Tracheal epithelial cell (primary cell): ENCODE results near the gene CUX1. TPM values are rescaled to one million over a fixed set of nuclear protein-coding genes. Genes with fewer than 3 reads are reported as not detected.

Source experiments
- total RNA-seq: library from RNA; depleted of rRNA; stranded (reverse); fragments of >200 nt; gene quantifications from 2 replicates; pipeline ENCODE4 v1.2.1, GENCODE V29; 2014

Gene CUX1, protein sequence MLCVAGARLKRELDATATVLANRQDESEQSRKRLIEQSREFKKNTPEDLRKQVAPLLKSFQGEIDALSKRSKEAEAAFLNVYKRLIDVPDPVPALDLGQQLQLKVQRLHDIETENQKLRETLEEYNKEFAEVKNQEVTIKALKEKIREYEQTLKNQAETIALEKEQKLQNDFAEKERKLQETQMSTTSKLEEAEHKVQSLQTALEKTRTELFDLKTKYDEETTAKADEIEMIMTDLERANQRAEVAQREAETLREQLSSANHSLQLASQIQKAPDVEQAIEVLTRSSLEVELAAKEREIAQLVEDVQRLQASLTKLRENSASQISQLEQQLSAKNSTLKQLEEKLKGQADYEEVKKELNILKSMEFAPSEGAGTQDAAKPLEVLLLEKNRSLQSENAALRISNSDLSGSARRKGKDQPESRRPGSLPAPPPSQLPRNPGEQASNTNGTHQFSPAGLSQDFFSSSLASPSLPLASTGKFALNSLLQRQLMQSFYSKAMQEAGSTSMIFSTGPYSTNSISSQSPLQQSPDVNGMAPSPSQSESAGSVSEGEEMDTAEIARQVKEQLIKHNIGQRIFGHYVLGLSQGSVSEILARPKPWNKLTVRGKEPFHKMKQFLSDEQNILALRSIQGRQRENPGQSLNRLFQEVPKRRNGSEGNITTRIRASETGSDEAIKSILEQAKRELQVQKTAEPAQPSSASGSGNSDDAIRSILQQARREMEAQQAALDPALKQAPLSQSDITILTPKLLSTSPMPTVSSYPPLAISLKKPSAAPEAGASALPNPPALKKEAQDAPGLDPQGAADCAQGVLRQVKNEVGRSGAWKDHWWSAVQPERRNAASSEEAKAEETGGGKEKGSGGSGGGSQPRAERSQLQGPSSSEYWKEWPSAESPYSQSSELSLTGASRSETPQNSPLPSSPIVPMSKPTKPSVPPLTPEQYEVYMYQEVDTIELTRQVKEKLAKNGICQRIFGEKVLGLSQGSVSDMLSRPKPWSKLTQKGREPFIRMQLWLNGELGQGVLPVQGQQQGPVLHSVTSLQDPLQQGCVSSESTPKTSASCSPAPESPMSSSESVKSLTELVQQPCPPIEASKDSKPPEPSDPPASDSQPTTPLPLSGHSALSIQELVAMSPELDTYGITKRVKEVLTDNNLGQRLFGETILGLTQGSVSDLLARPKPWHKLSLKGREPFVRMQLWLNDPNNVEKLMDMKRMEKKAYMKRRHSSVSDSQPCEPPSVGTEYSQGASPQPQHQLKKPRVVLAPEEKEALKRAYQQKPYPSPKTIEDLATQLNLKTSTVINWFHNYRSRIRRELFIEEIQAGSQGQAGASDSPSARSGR (N-terminal part only)
- 39.3 and 52.9 TPM in 2 replicates for total RNA-seq

DNA sequence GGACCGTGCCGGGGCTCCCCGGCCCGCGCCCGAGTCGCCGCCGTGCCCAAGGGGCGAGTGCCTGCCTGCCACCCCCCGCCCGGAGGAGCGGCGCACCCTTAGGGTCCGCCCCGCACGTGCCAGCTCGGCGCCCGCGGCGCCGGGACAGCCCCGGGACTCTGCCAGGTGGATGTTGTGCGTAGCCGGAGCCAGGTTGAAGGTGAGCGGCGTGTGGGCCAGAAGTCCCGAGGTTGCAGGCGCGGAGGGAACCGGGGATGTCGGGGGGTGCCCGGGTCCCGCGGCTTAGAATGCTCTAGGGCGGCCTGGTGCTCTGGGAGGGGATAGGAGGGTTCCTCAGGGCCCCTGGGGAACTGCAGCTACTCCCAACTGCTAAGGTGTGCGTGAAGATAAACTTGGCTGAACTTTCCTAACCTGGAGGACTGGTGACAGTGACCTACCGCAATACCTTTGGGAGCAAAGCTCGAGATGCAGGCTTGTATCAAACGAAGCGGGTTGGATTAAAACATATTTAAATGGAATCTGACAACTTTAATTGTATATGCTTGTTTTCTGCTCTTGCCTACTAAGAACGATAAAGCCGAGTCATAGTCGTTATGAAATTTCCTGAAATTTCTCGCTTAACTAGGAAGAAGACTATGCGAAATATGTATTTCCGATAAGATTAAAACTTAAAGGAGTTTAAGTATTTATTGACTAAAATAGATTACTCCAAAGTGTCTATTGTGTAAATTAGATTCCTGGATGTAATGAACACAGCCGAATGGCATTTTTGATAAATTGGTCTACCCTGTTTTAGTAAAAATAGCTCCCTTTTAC is at the start of gene CUX1:
Gene CUX1 (plus strand): TSS at position 156 of the 816 bp plus-strand sequence. CDS start 14 bp downstream, at position 170.

GRCh38 chr7:102286237-102287110 is 469.0 kb downstream of the CUX1 start, which contains the start of gene SH2B2:
Gene SH2B2 (plus strand): TSS chr7:102286868. CDS start chr7:102300551, 13,683 bp downstream.

Other genes with a start within 250 kb of the CUX1 start
- not detected in 2 replicates for gene MYL10, start 188.3 kb upstream of the CUX1 start, total RNA-seq